Upper lobe of left lung (tissue), 6 donors: ENCODE results near the gene TUBGCP2. TPM values are rescaled to one million over a fixed set of nuclear protein-coding genes. Genes with fewer than 3 reads are reported as not detected.

Experiments used
- ATAC-seq, 2 donors: fragments of 200-7000 bp; cut with Tn5 transposase; one replicate each; pipeline ENCODE4 v1.9.1; 2022; ENCODE audit warnings: mild to moderate bottlenecking in 2 of 2, moderate library complexity in 2 of 2; ENCODE audit not compliant: low FRiP score in 2 of 2
- DNase-seq, 2 donors: peaks; one replicate each; pipeline ENCODE4 v3.0.0-alpha.2; 2019 to 2020
- H3K27ac ChIP-seq, 4 donors: fragments of 200-600 bp; sonication (generic); one replicate each; pipeline ENCODE4 v1.5.1; 2016 to 2019
- H3K27me3 ChIP-seq, 4 donors: fragments of 200-600 bp; sonication (generic); one replicate each; pipeline ENCODE4 v1.5.1; 2017 to 2019
- H3K36me3 ChIP-seq, 4 donors: fragments of 200-600 bp; sonication (generic); one replicate each; pipeline ENCODE4 v1.5.1; 2016 to 2019
- H3K4me1 ChIP-seq, 4 donors: fragments of 200-600 bp; sonication (generic); one replicate each; pipeline ENCODE4 v1.5.1; 2018 to 2019
- H3K4me3 ChIP-seq, 4 donors: fragments of 200-600 bp; sonication (generic); one replicate each; pipeline ENCODE4 v1.5.1; 2017 to 2019; ENCODE audit warnings: mild to moderate bottlenecking in 2 of 4, moderate library complexity in 1 of 4
- H3K9me3 ChIP-seq, 4 donors: fragments of 200-600 bp; sonication (generic); one replicate each; pipeline ENCODE4 v1.5.1; 2018 to 2019
- CTCF ChIP-seq, 6 experiments: fragments of 450-650 bp in 4 of 6; fragments of 200-600 bp in 2 of 6; sonication (generic) in 2 of 6; IDR thresholded peaks; one replicate each; pipeline ENCODE4 v1.5.1; 2016 to 2019; ENCODE audit warnings: antibody characterized with exemption in 6 of 6
- EP300 ChIP-seq, 4 donors: sonication (generic); formaldehyde crosslinking; IDR thresholded peaks; one replicate each; pipeline ENCODE4 v1.5.1; 2017; ENCODE audit warnings: antibody characterized with exemption in 4 of 4, control low read depth in 2 of 4
- POLR2A ChIP-seq, 4 donors: fragments of 450-650 bp; IDR thresholded peaks; one replicate each; pipeline ENCODE4 v1.5.1; 2016 to 2017; ENCODE audit warnings: antibody characterized with exemption in 4 of 4, mild to moderate bottlenecking in 2 of 4
- POLR2AphosphoS5 ChIP-seq, 2 donors: sonication (generic); formaldehyde crosslinking; IDR thresholded peaks; one replicate each; pipeline ENCODE4 v1.5.1; 2017; ENCODE audit warnings: antibody characterized with exemption in 2 of 2
- WGBS, 2 donors: methylation state at CpG; one replicate each; pipeline ENCODE4 v1.1.5; 2017 to 2018; 5-methylcytosine and 5-hydroxymethylcytosine counted together
- total RNA-seq, 6 donors: library from RNA; depleted of rRNA in 4 of 6; stranded (reverse); fragments of >200 nt in 4 of 6; gene quantifications; one replicate each; pipeline versions ENCODE4 v1.1.0 to v1.2.1, GENCODE V29; 2016 to 2021
- donor health status: DM: no; HTN: no; CAD: no; lungs with moderate emphysema.
- donor health status: DM: no; HTN: yes; CAD: no; lungs with severe emphysema.

The TUBGCP2 gene
- total RNA-seq, 6 donors from 2014 or later: 41.7 to 106 (median 56.3) TPM

- Histone ChIP-seq H3K27me3 (peaks cover 0 to 4% (median 0%) of the 10 kb centered on the region in 4 donors), H3K27ac (peak overlapping the region; percentile 31 to 89 (median 85)), H3K4me3 (peak overlapping the region in 3 of 4 donors; percentile 39 to 44 (median 40)), H3K9me3 (no peaks in the 10 kb centered on the region), H3K36me3 (peaks cover 5 to 48% (median 26%) of the 10 kb centered on the region in 4 donors), H3K4me1 (peaks cover 16 to 55% (median 40%) of the 10 kb centered on the region in 4 donors)
- TF ChIP-seq POLR2AphosphoS5 (IDR thresholded peaks at IDR 0.05) (no peak), POLR2A (IDR thresholded peaks at IDR 0.05) (peak in 1 of 4 donors; percentile 2), EP300 (IDR thresholded peaks at IDR 0.05) (no peak), CTCF (IDR thresholded peaks at IDR 0.05) (no peak)
- WGBS, 2 donors: 0 to 13% methylated on average over 1 to 8 of the region's 12 CpGs
- ATAC-seq (no peak), DNase-seq (peak in 1 of 2 donors; percentile 81)
Measured at GRCh38 chr10:133275684-133276092, 33.0 kb downstream of the TUBGCP2 start.

GRCh38 chr10:133274751-133275683, 33.7 kb downstream of the TUBGCP2 start:
- Histone ChIP-seq H3K27ac (peak overlapping the region; percentile 31 to 89 (median 85)), H3K27me3 (peaks cover 0 to 4% (median 0%) of the 10 kb centered on the region in 4 donors), H3K9me3 (no peaks in the 10 kb centered on the region), H3K36me3 (peaks cover 5 to 48% (median 25%) of the 10 kb centered on the region in 4 donors), H3K4me3 (peak overlapping the region in 3 of 4 donors; percentile 39 to 44 (median 40)), H3K4me1 (peaks cover 16 to 55% (median 39%) of the 10 kb centered on the region in 4 donors)
- peak in 1 of 2 donors; percentile 11 for ATAC-seq
- peak; percentile 75 to 82 for DNase-seq
- TF ChIP-seq EP300 (IDR thresholded peaks at IDR 0.05) (no peak), POLR2AphosphoS5 (IDR thresholded peaks at IDR 0.05) (peak in 1 of 2 donors; percentile 23), CTCF (IDR thresholded peaks at IDR 0.05) (no peak), POLR2A (IDR thresholded peaks at IDR 0.05) (peak in 1 of 4 donors; percentile 33)
- WGBS, 2 donors: 27 to 33% methylated on average over 3 to 26 of the region's 26 CpGs

GRCh38 chr10:133273534-133274143, 35.0 kb downstream of the TUBGCP2 start:
- no peak for TF ChIP-seq POLR2AphosphoS5 (IDR thresholded peaks at IDR 0.05)
- no peak for TF ChIP-seq CTCF (IDR thresholded peaks at IDR 0.05)
- TF ChIP-seq EP300 (IDR thresholded peaks at IDR 0.05): no peak
- TF ChIP-seq POLR2A (IDR thresholded peaks at IDR 0.05): no peak
- H3K36me3 ChIP-seq: peaks cover 0 to 45% (median 26%) of the 10 kb centered on the region in 4 donors
- no peak overlapping the region for H3K4me3 ChIP-seq
- DNase-seq: peak in 1 of 2 donors; percentile 75
- H3K27me3 ChIP-seq: peaks cover 0 to 4% (median 0%) of the 10 kb centered on the region in 4 donors
- peaks cover 16 to 42% (median 33%) of the 10 kb centered on the region in 4 donors for H3K4me1 ChIP-seq
- 93% methylated on average over 11 to 26 of the region's 28 CpGs for WGBS, 2 donors
- no peak for ATAC-seq
- no peak overlapping the region for H3K27ac ChIP-seq
- no peaks in the 10 kb centered on the region for H3K9me3 ChIP-seq

GRCh38 chr10:133272964-133273420, 35.7 kb downstream of the TUBGCP2 start:
- no peaks in the 10 kb centered on the region for H3K9me3 ChIP-seq
- H3K36me3 ChIP-seq: peaks cover 0 to 46% (median 30%) of the 10 kb centered on the region in 4 donors
- WGBS, 2 donors: 90 to 92% methylated on average over 12 to 23 of the region's 25 CpGs
- peaks cover 16 to 36% (median 31%) of the 10 kb centered on the region in 4 donors for H3K4me1 ChIP-seq
- peak in 1 of 2 donors; percentile 84 for DNase-seq
- H3K4me3 ChIP-seq: no peak overlapping the region
- peaks cover 0 to 4% (median 0%) of the 10 kb centered on the region in 4 donors for H3K27me3 ChIP-seq
- TF ChIP-seq POLR2AphosphoS5 (IDR thresholded peaks at IDR 0.05) (no peak), CTCF (IDR thresholded peaks at IDR 0.05) (no peak), EP300 (IDR thresholded peaks at IDR 0.05) (no peak), POLR2A (IDR thresholded peaks at IDR 0.05) (no peak)
- ATAC-seq: no peak
- H3K27ac ChIP-seq: no peak overlapping the region
